SU-DHL-6 (cell line): ENCODE results near the gene POM121C.
"Not testable (repeated sequence)": the region's sequence is repeated elsewhere in the genome, so short reads cannot be mapped to it uniquely, and the experiment has no call there.

ENCODE experiments used
- H2AFZ ChIP-seq: fragments of 200-600 bp; sonication (generic); 2 replicates; pipeline ENCODE4 v1.6.1; 2014; ENCODE audit warnings: low read depth, mild to moderate bottlenecking, moderate library complexity, mixed read lengths, antibody characterized with exemption, low read length; ENCODE audit not compliant: severe bottlenecking
- H3F3A ChIP-seq: fragments of 200-600 bp; shearing (Covaris generic); 2 replicates; pipeline ENCODE4 v1.6.0; 2016; ENCODE audit warnings: antibody characterized with exemption, mild to moderate bottlenecking; ENCODE audit not compliant: insufficient read depth
- H3K27ac ChIP-seq: fragments of 200-600 bp; sonication (generic); 2 replicates; pipeline ENCODE4 v1.5.1; 2016; ENCODE audit warnings: low read depth, mild to moderate bottlenecking, low read length, moderate library complexity, mixed read lengths
- H3K27me3 ChIP-seq: fragments of 200-600 bp; sonication (generic), shearing (Covaris generic); 2 replicates; pipeline ENCODE4 v1.6.0; 2014; ENCODE audit warnings: mild to moderate bottlenecking, low read length
- H3K36me3 ChIP-seq: fragments of 200-600 bp; sonication (generic); 2 replicates; pipeline ENCODE4 v1.6.1; 2014; ENCODE audit warnings: mild to moderate bottlenecking, low read length, mixed read lengths
- H3K4me2 ChIP-seq: fragments of 300-600, 200-600 bp; shearing (Covaris generic), sonication (generic); 2 replicates; pipeline ENCODE4 v1.6.0; 2014; ENCODE audit warnings: low read length, low read depth, mild to moderate bottlenecking; ENCODE audit not compliant: poor library complexity, severe bottlenecking
- H3K4me3 ChIP-seq: fragments of 200-600 bp; sonication (generic); 2 replicates; pipeline ENCODE4 v1.5.1; 2014; ENCODE audit warnings: antibody characterized with exemption, low read length, mild to moderate bottlenecking, mixed read lengths; ENCODE audit not compliant: insufficient read depth, poor library complexity, severe bottlenecking
- H3K79me2 ChIP-seq: fragments of 200-600 bp; sonication (generic); 2 replicates; pipeline ENCODE4 v1.6.1; 2014; ENCODE audit warnings: mild to moderate bottlenecking, low read length, moderate library complexity; ENCODE audit not compliant: insufficient read depth
- H3K9ac ChIP-seq: fragments of 200-600 bp; sonication (generic); 2 replicates; pipeline ENCODE4 v1.7.0; 2014; ENCODE audit warnings: mild to moderate bottlenecking, low read length
- H3K9me2 ChIP-seq: fragments of 200-600 bp; sonication (generic); replicated peaks from 2 replicates; pipeline ENCODE4 v1.6.1; 2014; ENCODE audit warnings: low read length; ENCODE audit not compliant: insufficient read depth
- H3K9me3 ChIP-seq: fragments of 200-600 bp; sonication (generic); 2 replicates; pipeline ENCODE4 v1.6.1; 2014; ENCODE audit warnings: low read length, mixed read lengths; ENCODE audit not compliant: insufficient read depth
- H4K20me1 ChIP-seq: fragments of 200-600 bp; sonication (generic); 2 replicates; pipeline ENCODE4 v1.6.1; 2014; ENCODE audit warnings: low read depth, mild to moderate bottlenecking, antibody characterized with exemption, low read length, moderate library complexity, mixed read lengths

The POM121C gene

GRCh38 chr7:75477457-75477856 is 8.6 kb downstream of the POM121C start:
- H3K9me3 ChIP-seq, H3K27me3 ChIP-seq, H3K4me2 ChIP-seq, H3K27ac ChIP-seq, H3K4me3 ChIP-seq, H3K9ac ChIP-seq, H3K9me2 ChIP-seq, H3F3A ChIP-seq, H4K20me1 ChIP-seq, H2AFZ ChIP-seq, H3K36me3 ChIP-seq: not testable (repeated sequence)
- H3K79me2 ChIP-seq, result peaks cover 24% of the 10 kb centered on the region; the same call in 1 of the 2 replicates

GRCh38 chr7:75470166-75470565 is 15.9 kb downstream of the POM121C start:
- H2AFZ ChIP-seq, H3K4me2 ChIP-seq, H4K20me1 ChIP-seq, H3K9me3 ChIP-seq, H3K36me3 ChIP-seq, H3F3A ChIP-seq, H3K27me3 ChIP-seq, H3K9me2 ChIP-seq, H3K27ac ChIP-seq, H3K9ac ChIP-seq, H3K4me3 ChIP-seq, H3K79me2 ChIP-seq: not testable (repeated sequence)

GRCh38 chr7:75460541-75460940 is 25.6 kb downstream of the POM121C start:
- not testable (repeated sequence) for H4K20me1 ChIP-seq, H3K27ac ChIP-seq, H3K27me3 ChIP-seq, H3K4me3 ChIP-seq, H3K36me3 ChIP-seq, H3F3A ChIP-seq, H3K9me2 ChIP-seq, H3K9me3 ChIP-seq, H3K4me2 ChIP-seq, H2AFZ ChIP-seq, H3K79me2 ChIP-seq, H3K9ac ChIP-seq

DNA sequence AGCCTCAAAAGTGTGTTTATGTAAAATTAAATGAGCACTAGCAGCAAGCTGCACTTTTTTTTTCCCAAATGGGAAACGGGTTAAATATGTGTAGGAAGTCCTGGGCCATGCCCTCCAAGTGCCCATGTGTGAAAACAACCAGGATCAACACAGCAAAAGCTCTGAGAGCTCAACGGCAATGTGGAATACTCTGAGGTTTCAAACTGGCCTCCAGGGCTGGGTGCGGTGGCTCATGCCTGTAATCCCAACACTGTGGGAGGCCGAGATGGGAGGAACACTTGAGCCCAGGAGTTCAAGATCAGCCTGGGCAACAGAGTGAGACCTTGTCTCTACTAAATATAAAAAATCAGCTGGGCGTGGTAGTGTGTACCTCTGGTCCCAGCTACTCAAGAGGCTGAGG is 28.1 kb downstream of the POM121C start:
- not testable (repeated sequence) for H3K79me2 ChIP-seq, H3K4me3 ChIP-seq, H4K20me1 ChIP-seq, H3K27ac ChIP-seq, H2AFZ ChIP-seq, H3K4me2 ChIP-seq, H3K9me3 ChIP-seq, H3K9me2 ChIP-seq, H3K36me3 ChIP-seq, H3K9ac ChIP-seq, H3F3A ChIP-seq, H3K27me3 ChIP-seq

DNA sequence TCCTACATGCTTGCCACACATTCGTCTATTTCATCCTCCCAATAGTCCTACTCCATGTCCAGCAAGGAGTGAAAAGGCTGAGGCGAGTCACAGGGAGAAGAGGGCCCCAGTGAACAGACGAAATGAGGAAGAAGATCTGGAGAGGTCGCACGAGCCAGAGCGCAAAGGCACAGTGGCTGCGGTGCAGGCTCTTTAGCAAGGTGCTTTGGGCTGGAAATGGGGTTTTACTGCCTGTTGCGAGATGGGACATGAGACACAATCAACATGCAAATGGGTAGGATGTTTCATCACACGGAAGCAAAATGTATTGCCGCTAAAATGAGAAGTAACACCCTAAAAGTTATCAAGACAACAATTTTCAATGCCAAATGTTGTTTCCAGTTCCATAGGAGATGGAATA is 29.7 kb downstream of the POM121C start:
- not testable (repeated sequence) for H3K79me2 ChIP-seq, H3K4me3 ChIP-seq, H3K9ac ChIP-seq, H3F3A ChIP-seq, H3K36me3 ChIP-seq, H3K27ac ChIP-seq, H3K9me2 ChIP-seq, H3K9me3 ChIP-seq, H4K20me1 ChIP-seq, H3K4me2 ChIP-seq, H3K27me3 ChIP-seq, H2AFZ ChIP-seq

DNA sequence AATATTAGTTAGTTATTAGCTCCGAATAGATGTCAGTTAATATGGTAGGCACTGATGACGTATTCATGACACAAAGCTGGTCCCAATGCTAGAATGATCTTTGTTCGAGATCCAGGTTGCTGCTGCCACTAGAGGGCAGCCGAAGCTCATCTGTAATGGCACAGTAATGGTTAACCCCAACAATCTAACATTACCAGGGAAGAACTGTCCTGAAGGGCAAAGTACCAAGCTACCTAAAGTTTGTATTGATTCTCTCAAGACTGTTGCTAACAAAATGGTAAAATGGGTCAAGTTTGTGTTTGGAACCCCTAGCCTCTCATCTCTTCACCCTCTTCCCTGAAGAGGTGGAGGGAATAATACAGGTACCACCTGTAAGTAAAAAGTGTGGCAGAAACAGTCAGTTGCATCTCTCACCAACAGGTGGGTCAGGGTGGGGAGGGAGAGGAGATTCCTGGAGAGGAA is 33.6 kb downstream of the POM121C start:
- H3K79me2 ChIP-seq, H3K36me3 ChIP-seq, H3K9me3 ChIP-seq, H3K27me3 ChIP-seq, H2AFZ ChIP-seq, H3K9me2 ChIP-seq, H3K9ac ChIP-seq, H4K20me1 ChIP-seq, H3K4me2 ChIP-seq, H3K4me3 ChIP-seq, H3K27ac ChIP-seq, H3F3A ChIP-seq: not testable (repeated sequence)

GRCh38 chr7:75449946-75450345 is 36.2 kb downstream of the POM121C start:
- not testable (repeated sequence) for H3K9me2 ChIP-seq, H3K4me3 ChIP-seq, H3K9ac ChIP-seq, H4K20me1 ChIP-seq, H3K27ac ChIP-seq, H3K79me2 ChIP-seq, H3K9me3 ChIP-seq, H2AFZ ChIP-seq, H3K27me3 ChIP-seq, H3K4me2 ChIP-seq, H3K36me3 ChIP-seq, H3F3A ChIP-seq

GRCh38 chr7:75442465-75443111 is 43.5 kb downstream of the POM121C start:
- H3K79me2 ChIP-seq, H3K9me3 ChIP-seq, H2AFZ ChIP-seq, H4K20me1 ChIP-seq, H3K9me2 ChIP-seq, H3F3A ChIP-seq, H3K27ac ChIP-seq, H3K27me3 ChIP-seq: not testable (repeated sequence)
- Histone ChIP-seq H3K4me2 (peak overlapping the region; percentile 59), H3K36me3 (peaks cover 12% of the 10 kb centered on the region), H3K4me3 (peak overlapping the region; percentile 52), H3K9ac (peak overlapping the region; percentile 59)
